ENCODE measurements around the gene CYFIP2. TPM values are rescaled to one million over a fixed set of nuclear protein-coding genes. Genes with fewer than 3 reads are reported as not detected.

The CYFIP2 gene
- total and polyA plus RNA-seq, 2 of the 13 experiments (the other 11 are each of a cell fraction or from before 2014, with no cell fraction given): 22.6 to 30.3 TPM

GRCh38 chr5:157290981-157291711, 25.2 kb downstream of the CYFIP2 start (continued):
- TF ChIP-seq, protein P1, sequence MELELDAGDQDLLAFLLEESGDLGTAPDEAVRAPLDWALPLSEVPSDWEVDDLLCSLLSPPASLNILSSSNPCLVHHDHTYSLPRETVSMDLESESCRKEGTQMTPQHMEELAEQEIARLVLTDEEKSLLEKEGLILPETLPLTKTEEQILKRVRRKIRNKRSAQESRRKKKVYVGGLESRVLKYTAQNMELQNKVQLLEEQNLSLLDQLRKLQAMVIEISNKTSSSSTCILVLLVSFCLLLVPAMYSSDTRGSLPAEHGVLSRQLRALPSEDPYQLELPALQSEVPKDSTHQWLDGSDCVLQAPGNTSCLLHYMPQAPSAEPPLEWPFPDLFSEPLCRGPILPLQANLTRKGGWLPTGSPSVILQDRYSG (CRISPR knock-in tag; IDR thresholded peaks at IDR 0.05): 0 out of 2 replicates have a peak, but pooled peaks have one; percentile 9
- TF ChIP-seq SKIL (CRISPR knock-in tag; IDR thresholded peaks at IDR 0.05; ENCODE audit: borderline replicate concordance) (peak; percentile 83), ZNF292 (CRISPR knock-in tag; IDR thresholded peaks at IDR 0.05; ENCODE audit: borderline replicate concordance, low read depth) (peak; percentile 93; the same call in 1 of the 2 replicates), ZNF549 (CRISPR knock-in tag; IDR thresholded peaks at IDR 0.05) (no peak), ZNF607 (CRISPR knock-in tag; IDR thresholded peaks at IDR 0.05; ENCODE audit: borderline replicate concordance) (peak; percentile 88; the same call in 1 of the 2 replicates), SOX13 (IDR thresholded peaks at IDR 0.05) (peak; percentile 73), SOX13 (CRISPR knock-in tag; conservative IDR thresholded peaks at IDR 0.05 in 1 of 2, IDR thresholded peaks at IDR 0.05 in 1 of 2) (peak in 1 of 2 experiments; percentile 92; a peak in 2 of 4 replicates), ZNF629 (CRISPR knock-in tag; conservative IDR thresholded peaks at IDR 0.05) (no peak; the same call in 1 of the 2 replicates), REL (CRISPR knock-in tag; conservative IDR thresholded peaks at IDR 0.05) (0 out of 2 replicates have a peak, but pooled peaks have one; percentile 51), ZNF343 (CRISPR knock-in tag; IDR thresholded peaks at IDR 0.05) (peak; percentile 80; the same call in 1 of the 2 replicates), THAP11 (CRISPR knock-in tag; IDR thresholded peaks at IDR 0.05) (peak; percentile 77), HDAC2 (CRISPR knock-in tag; IDR thresholded peaks at IDR 0.05) (peak; percentile 99), ZFP82 (CRISPR knock-in tag; IDR thresholded peaks at IDR 0.05; ENCODE audit: borderline replicate concordance) (no peak), GABPA (IDR thresholded peaks at IDR 0.05; ENCODE audit: low read depth, low read length) (no peak), GABPA (CRISPR knock-in tag; IDR thresholded peaks at IDR 0.05; ENCODE audit: low read depth) (peak; percentile 72), BHLHE40 (IDR thresholded peaks at IDR 0.05; ENCODE audit: low read length) (peak; percentile 92), ZFX (CRISPR knock-in tag; IDR thresholded peaks at IDR 0.05; ENCODE audit: low read depth) (peak; percentile 57; the same call in 1 of the 2 replicates), ZNF7 (CRISPR knock-in tag; IDR thresholded peaks at IDR 0.05) (no peak)
- TF ChIP-seq, protein P2, sequence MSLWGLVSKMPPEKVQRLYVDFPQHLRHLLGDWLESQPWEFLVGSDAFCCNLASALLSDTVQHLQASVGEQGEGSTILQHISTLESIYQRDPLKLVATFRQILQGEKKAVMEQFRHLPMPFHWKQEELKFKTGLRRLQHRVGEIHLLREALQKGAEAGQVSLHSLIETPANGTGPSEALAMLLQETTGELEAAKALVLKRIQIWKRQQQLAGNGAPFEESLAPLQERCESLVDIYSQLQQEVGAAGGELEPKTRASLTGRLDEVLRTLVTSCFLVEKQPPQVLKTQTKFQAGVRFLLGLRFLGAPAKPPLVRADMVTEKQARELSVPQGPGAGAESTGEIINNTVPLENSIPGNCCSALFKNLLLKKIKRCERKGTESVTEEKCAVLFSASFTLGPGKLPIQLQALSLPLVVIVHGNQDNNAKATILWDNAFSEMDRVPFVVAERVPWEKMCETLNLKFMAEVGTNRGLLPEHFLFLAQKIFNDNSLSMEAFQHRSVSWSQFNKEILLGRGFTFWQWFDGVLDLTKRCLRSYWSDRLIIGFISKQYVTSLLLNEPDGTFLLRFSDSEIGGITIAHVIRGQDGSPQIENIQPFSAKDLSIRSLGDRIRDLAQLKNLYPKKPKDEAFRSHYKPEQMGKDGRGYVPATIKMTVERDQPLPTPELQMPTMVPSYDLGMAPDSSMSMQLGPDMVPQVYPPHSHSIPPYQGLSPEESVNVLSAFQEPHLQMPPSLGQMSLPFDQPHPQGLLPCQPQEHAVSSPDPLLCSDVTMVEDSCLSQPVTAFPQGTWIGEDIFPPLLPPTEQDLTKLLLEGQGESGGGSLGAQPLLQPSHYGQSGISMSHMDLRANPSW (CRISPR knock-in tag; IDR thresholded peaks at IDR 0.05; ENCODE audit: borderline replicate concordance): peak; percentile 60; the same call in 1 of the 2 replicates
- TF ChIP-seq, protein P3, sequence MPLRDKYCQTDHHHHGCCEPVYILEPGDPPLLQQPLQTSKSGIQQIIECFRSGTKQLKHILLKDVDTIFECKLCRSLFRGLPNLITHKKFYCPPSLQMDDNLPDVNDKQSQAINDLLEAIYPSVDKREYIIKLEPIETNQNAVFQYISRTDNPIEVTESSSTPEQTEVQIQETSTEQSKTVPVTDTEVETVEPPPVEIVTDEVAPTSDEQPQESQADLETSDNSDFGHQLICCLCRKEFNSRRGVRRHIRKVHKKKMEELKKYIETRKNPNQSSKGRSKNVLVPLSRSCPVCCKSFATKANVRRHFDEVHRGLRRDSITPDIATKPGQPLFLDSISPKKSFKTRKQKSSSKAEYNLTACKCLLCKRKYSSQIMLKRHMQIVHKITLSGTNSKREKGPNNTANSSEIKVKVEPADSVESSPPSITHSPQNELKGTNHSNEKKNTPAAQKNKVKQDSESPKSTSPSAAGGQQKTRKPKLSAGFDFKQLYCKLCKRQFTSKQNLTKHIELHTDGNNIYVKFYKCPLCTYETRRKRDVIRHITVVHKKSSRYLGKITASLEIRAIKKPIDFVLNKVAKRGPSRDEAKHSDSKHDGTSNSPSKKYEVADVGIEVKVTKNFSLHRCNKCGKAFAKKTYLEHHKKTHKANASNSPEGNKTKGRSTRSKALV (CRISPR knock-in tag; IDR thresholded peaks at IDR 0.05): 0 out of 2 replicates have a peak, but pooled peaks have one; percentile 29
